Natural killer cell (primary cell): ENCODE results near the gene OLFML2B. TPM values are rescaled to one million over a fixed set of nuclear protein-coding genes. Genes with fewer than 3 reads are reported as not detected.

Experiments
- ATAC-seq, 3 donors: fragments of 150-1000 bp in 2 of 3; fragments of 200-7000 bp in 1 of 3; cut with Tn5 transposase; 1 replicate in 1 of 3; 2 replicates in 2 of 3; pipeline ENCODE4 v1.10.0; 2021; ENCODE audit warnings: mild to moderate bottlenecking in 2 of 3, moderate library complexity in 2 of 3
- DNase-seq, 2 donors: peaks; one replicate each; pipeline versions ENCODE4 v3.0.0 to v3.0.0-alpha.2; 2013 to 2021; ENCODE audit warnings: mixed read lengths in 1 of 2
- H3K27ac ChIP-seq: one replicate; pipeline ENCODE4 v1.5.1; 2013; ENCODE audit warnings: mild to moderate bottlenecking, low read length
- H3K27me3 ChIP-seq: one replicate; pipeline ENCODE4 v1.6.1; 2013; ENCODE audit warnings: low read length; ENCODE audit not compliant: control insufficient read depth, insufficient read depth
- H3K36me3 ChIP-seq: one replicate; pipeline ENCODE4 v1.6.1; 2013; ENCODE audit warnings: low read length; ENCODE audit not compliant: control insufficient read depth, insufficient read depth
- H3K4me1 ChIP-seq: one replicate; pipeline ENCODE4 v1.6.1; 2013; ENCODE audit warnings: low read length; ENCODE audit not compliant: control insufficient read depth, insufficient read depth
- H3K4me3 ChIP-seq: one replicate; pipeline ENCODE4 v1.5.1; 2013; ENCODE audit warnings: low read length
- H3K9me3 ChIP-seq: one replicate; pipeline ENCODE4 v1.6.1; 2013; ENCODE audit warnings: low read length; ENCODE audit not compliant: control insufficient read depth, insufficient read depth
- H3K27ac Mint-ChIP-seq, 2 donors: one replicate each; pipeline ENCODE4 v1.8.0; 2022; ENCODE audit warnings: mild to moderate bottlenecking in 2 of 2, mixed read lengths in 2 of 2, moderate library complexity in 1 of 2
- H3K27me3 Mint-ChIP-seq, 2 donors: one replicate each; pipeline ENCODE4 v1.8.0; 2022; ENCODE audit warnings: low read depth in 2 of 2, mixed read lengths in 2 of 2
- H3K36me3 Mint-ChIP-seq: one replicate; pipeline ENCODE4 v1.8.0; 2022; ENCODE audit warnings: mixed read lengths
- H3K4me1 Mint-ChIP-seq, 2 donors: one replicate each; pipeline ENCODE4 v1.8.0; 2022; ENCODE audit warnings: mixed read lengths in 2 of 2
- H3K4me3 Mint-ChIP-seq: one replicate; pipeline ENCODE4 v1.8.0; 2022; ENCODE audit warnings: mild to moderate bottlenecking, moderate library complexity, mixed read lengths
- H3K9me3 Mint-ChIP-seq, 2 donors: one replicate each; pipeline ENCODE4 v1.8.0; 2022; ENCODE audit warnings: mixed read lengths in 2 of 2
- CTCF ChIP-seq: fragments of 200-600 bp; IDR thresholded peaks from one replicate; pipeline ENCODE4 v1.8.0; 2022; ENCODE audit warnings: antibody characterized with exemption
- WGBS: methylation state at CpG from one replicate; pipeline ENCODE4 v1.1.7; 2013; ENCODE audit warnings: missing lambda C conversion rate; ENCODE audit not compliant: insufficient coverage; 5-methylcytosine and 5-hydroxymethylcytosine counted together
- intact Hi-C: fragments of 100-400 bp; cut with micrococcal nuclease; formaldehyde crosslinking; loops from one replicate; pipeline ENCODE4 v1.14.2; 2022
- total RNA-seq, 4 donors: library from RNA; stranded (reverse); fragments of 120-200 nt in 1 of 4; gene quantifications; one replicate each; pipeline versions ENCODE4 v1.2.3 to v1.2.4, GENCODE V29; 2013 to 2022

The OLFML2B gene
- total RNA-seq, 3 donors from 2014 or later (not counting 1 experiment from before 2014, with no cell fraction given), result 0.33 TPM; not detected in 2

GRCh38 chr1:162035241-162035640 is 11.6 kb upstream of the OLFML2B start:
- H3K9me3 Mint-ChIP-seq, result no peaks in the 10 kb centered on the region
- TF ChIP-seq CTCF, result no peak
- peaks cover 0 to 4% of the 10 kb centered on the region in 2 donors for H3K4me1 Mint-ChIP-seq
- Histone ChIP-seq H3K4me1 (no peaks in the 10 kb centered on the region), H3K27ac (no peak overlapping the region), H3K4me3 (no peak overlapping the region), H3K36me3 (no peaks in the 10 kb centered on the region), H3K9me3 (no peaks in the 10 kb centered on the region), H3K27me3 (peaks cover 3% of the 10 kb centered on the region)
- no peaks in the 10 kb centered on the region for H3K36me3 Mint-ChIP-seq
- 0% methylated on average over 2 of the region's 2 CpGs for WGBS
- H3K27ac Mint-ChIP-seq, result no peak overlapping the region
- peaks cover 31 to 66% of the 10 kb centered on the region in 2 donors for H3K27me3 Mint-ChIP-seq
- no peak for DNase-seq
- no peak for ATAC-seq
- H3K4me3 Mint-ChIP-seq, result no peak overlapping the region
- intact Hi-C loops, result no loop called here

- no peaks in the 10 kb centered on the region for H3K9me3 Mint-ChIP-seq
- H3K27me3 Mint-ChIP-seq, result peaks cover 30 to 65% of the 10 kb centered on the region in 2 donors
- Histone ChIP-seq H3K4me3 (no peak overlapping the region), H3K4me1 (no peaks in the 10 kb centered on the region), H3K27ac (no peak overlapping the region), H3K9me3 (no peaks in the 10 kb centered on the region), H3K27me3 (no peaks in the 10 kb centered on the region), H3K36me3 (no peaks in the 10 kb centered on the region)
- peaks cover 0 to 4% of the 10 kb centered on the region in 2 donors for H3K4me1 Mint-ChIP-seq
- H3K4me3 Mint-ChIP-seq, result no peak overlapping the region
- intact Hi-C loops, result no loop called here
- no peak overlapping the region for H3K27ac Mint-ChIP-seq
- 67% methylated on average over 6 of the region's 6 CpGs for WGBS
- no peaks in the 10 kb centered on the region for H3K36me3 Mint-ChIP-seq
- DNase-seq (no peak), ATAC-seq (no peak)
- TF ChIP-seq CTCF, result no peak
Observed at GRCh38 chr1:162033428-162033827, 9.8 kb upstream of the OLFML2B start.

- Mint-ChIP-seq H3K4me3 (no peak overlapping the region), H3K27me3 (peaks cover 37 to 72% of the 10 kb centered on the region in 2 donors), H3K36me3 (no peaks in the 10 kb centered on the region), H3K4me1 (no peaks in the 10 kb centered on the region), H3K27ac (no peak overlapping the region), H3K9me3 (no peaks in the 10 kb centered on the region)
- peaks cover 4% of the 10 kb centered on the region for H3K27me3 ChIP-seq
- no peak overlapping the region for H3K27ac ChIP-seq
- H3K36me3 ChIP-seq, result no peaks in the 10 kb centered on the region
- DNase-seq (no peak), ATAC-seq (no peak)
- H3K4me1 ChIP-seq, result no peaks in the 10 kb centered on the region
- H3K4me3 ChIP-seq, result no peak overlapping the region
- H3K9me3 ChIP-seq, result no peaks in the 10 kb centered on the region
- TF ChIP-seq CTCF, result no peak
- intact Hi-C loops, result no loop called here
- WGBS, result 95% methylated on average over 3 of the region's 3 CpGs
Observed at GRCh38 chr1:162030759-162031280, 7.2 kb upstream of the OLFML2B start.

- 62% methylated on average over 4 of the region's 4 CpGs for WGBS
- intact Hi-C loops, result no loop called here
- Histone ChIP-seq H3K4me1 (peaks cover 3% of the 10 kb centered on the region), H3K27ac (no peak overlapping the region), H3K36me3 (no peaks in the 10 kb centered on the region), H3K9me3 (no peaks in the 10 kb centered on the region), H3K27me3 (peaks cover 6% of the 10 kb centered on the region), H3K4me3 (no peak overlapping the region)
- Mint-ChIP-seq H3K36me3 (no peaks in the 10 kb centered on the region), H3K27me3 (peaks cover 46 to 79% of the 10 kb centered on the region in 2 donors), H3K4me3 (no peak overlapping the region), H3K4me1 (peaks cover 5% of the 10 kb centered on the region in 2 donors), H3K9me3 (no peaks in the 10 kb centered on the region), H3K27ac (no peak overlapping the region)
- no peak for DNase-seq
- ATAC-seq, result no peak
- TF ChIP-seq CTCF, result no peak
Observed at GRCh38 chr1:162029157-162029556, 5.5 kb upstream of the OLFML2B start.
